ENCODE data around the gene ERICH2.
A peak's percentile ranks its signal among the peaks of the same experiment; 100 is the strongest.

ERICH2 gene

GRCh38 chr2:170817093-170818035 lies 47.2 kb downstream of the ERICH2 start:
- DNase-seq (ENCODE audit: low read depth): peak; percentile 30

GRCh38 chr2:170818036-170818751 lies 48.0 kb downstream of the ERICH2 start:
- no peak for DNase-seq (ENCODE audit: low read depth)

- DNase-seq (ENCODE audit: low read depth): no peak
Observed at GRCh38 chr2:170818752-170819470, 48.7 kb downstream of the ERICH2 start.

- DNase-seq (ENCODE audit: low read depth): no peak
Observed at GRCh38 chr2:170819680-170820664, 49.8 kb downstream of the ERICH2 start.

GRCh38 chr2:170820757-170821530 lies 50.8 kb downstream of the ERICH2 start:
- DNase-seq (ENCODE audit: low read depth): no peak

- no peak for DNase-seq (ENCODE audit: low read depth)
Observed at GRCh38 chr2:170821531-170822289, 51.5 kb downstream of the ERICH2 start.

GRCh38 chr2:170822290-170823087 lies 52.3 kb downstream of the ERICH2 start:
- no peak for DNase-seq (ENCODE audit: low read depth)

GRCh38 chr2:170823088-170823897 lies 53.1 kb downstream of the ERICH2 start:
- no peak for DNase-seq (ENCODE audit: low read depth)

GRCh38 chr2:170823898-170824215 lies 53.7 kb downstream of the ERICH2 start:
- DNase-seq (ENCODE audit: low read depth): no peak

- no peak for DNase-seq (ENCODE audit: low read depth)
Observed at GRCh38 chr2:170824526-170825015, 54.4 kb downstream of the ERICH2 start.

- no peak for DNase-seq (ENCODE audit: low read depth)
Observed at GRCh38 chr2:170827841-170828532, 57.8 kb downstream of the ERICH2 start.

GRCh38 chr2:170828533-170828916 lies 58.3 kb downstream of the ERICH2 start:
- no peak for DNase-seq (ENCODE audit: low read depth)

GRCh38 chr2:170829036-170829435 lies 58.9 kb downstream of the ERICH2 start:
- no peak for DNase-seq (ENCODE audit: low read depth)

- DNase-seq (ENCODE audit: low read depth): no peak
Observed at GRCh38 chr2:170830166-170830565, 60.0 kb downstream of the ERICH2 start.

- no peak for DNase-seq (ENCODE audit: low read depth)
Observed at GRCh38 chr2:170831115-170831514, 60.9 kb downstream of the ERICH2 start.

- no peak for DNase-seq (ENCODE audit: low read depth)
Observed at GRCh38 chr2:170836027-170836426, 65.8 kb downstream of the ERICH2 start.

- no peak for DNase-seq (ENCODE audit: low read depth)
Observed at GRCh38 chr2:170840717-170841210, 70.6 kb downstream of the ERICH2 start.

All from EH (cell line).